WI38 (cell line): ENCODE data around the gene FAM171A1.

Source experiments
- H3K4me3 ChIP-seq: 2 replicates; pipeline ENCODE4 v1.5.1; 2011; ENCODE audit warnings: low read depth, mild to moderate bottlenecking, control low read depth, low read length
- TF ChIP-seq, protein P1 (sequence below): IDR thresholded peaks from 2 replicates; pipeline ENCODE4 v1.5.1; 2012; ENCODE audit warnings: low read depth, mild to moderate bottlenecking, control low read depth, low read length

The FAM171A1 gene

GRCh38 chr10:15253951-15254807, 116.9 kb downstream of the FAM171A1 start:
- TF ChIP-seq, protein P1, sequence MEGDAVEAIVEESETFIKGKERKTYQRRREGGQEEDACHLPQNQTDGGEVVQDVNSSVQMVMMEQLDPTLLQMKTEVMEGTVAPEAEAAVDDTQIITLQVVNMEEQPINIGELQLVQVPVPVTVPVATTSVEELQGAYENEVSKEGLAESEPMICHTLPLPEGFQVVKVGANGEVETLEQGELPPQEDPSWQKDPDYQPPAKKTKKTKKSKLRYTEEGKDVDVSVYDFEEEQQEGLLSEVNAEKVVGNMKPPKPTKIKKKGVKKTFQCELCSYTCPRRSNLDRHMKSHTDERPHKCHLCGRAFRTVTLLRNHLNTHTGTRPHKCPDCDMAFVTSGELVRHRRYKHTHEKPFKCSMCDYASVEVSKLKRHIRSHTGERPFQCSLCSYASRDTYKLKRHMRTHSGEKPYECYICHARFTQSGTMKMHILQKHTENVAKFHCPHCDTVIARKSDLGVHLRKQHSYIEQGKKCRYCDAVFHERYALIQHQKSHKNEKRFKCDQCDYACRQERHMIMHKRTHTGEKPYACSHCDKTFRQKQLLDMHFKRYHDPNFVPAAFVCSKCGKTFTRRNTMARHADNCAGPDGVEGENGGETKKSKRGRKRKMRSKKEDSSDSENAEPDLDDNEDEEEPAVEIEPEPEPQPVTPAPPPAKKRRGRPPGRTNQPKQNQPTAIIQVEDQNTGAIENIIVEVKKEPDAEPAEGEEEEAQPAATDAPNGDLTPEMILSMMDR = no peak
- H3K4me3 ChIP-seq = no peak overlapping the region

DNA sequence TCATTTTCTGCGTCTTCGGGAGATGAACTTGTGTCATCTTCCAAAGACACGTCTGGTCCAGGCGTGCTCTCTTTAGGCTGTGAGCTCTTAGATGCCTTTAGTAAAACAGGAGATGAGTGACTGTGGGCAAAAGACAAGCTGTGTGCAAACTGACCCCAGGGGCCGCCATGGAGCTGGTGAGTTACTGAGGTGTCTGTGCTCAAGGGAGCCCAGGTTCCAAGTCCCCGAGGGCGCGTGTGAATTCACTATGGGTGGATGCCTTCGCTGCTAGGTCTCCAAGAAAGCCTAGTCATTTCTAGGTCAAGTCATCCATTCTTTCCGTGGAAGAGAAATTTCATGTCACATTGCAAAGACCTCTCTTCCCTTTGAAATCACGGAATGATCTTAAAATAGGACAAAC, 118.7 kb downstream of the FAM171A1 start:
- TF ChIP-seq, protein P1 = no peak
- no peak overlapping the region for H3K4me3 ChIP-seq

DNA sequence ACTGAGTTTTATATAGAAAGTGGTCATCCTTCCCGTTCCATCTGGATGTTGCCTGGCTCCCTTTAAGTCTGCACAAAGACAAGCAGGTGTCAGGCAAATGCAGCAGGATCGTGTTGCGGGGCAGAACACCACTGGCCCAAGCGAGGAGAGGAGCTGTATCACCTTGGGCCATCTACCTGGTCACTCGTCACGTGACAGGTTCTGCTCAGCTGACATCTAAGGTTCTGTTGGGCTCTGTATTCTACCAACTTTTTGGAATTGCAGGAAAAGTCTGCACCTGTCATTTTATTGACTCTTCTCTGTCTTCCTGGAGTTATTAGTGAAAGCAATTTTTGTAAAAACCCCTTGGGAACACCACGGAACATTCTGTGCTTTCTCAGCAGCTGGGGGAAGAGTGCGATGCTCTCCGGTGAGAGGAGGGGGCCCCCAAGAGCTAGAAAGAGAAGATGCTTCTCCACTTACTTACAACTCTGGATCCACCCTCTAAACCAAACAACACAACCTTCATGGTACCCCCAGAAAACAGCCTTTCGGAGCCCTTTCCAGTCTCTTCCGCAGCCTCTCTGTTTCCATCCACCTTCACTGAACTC, 119.2 kb downstream of the FAM171A1 start:
- no peak overlapping the region for H3K4me3 ChIP-seq
- TF ChIP-seq, protein P1 = no peak

DNA sequence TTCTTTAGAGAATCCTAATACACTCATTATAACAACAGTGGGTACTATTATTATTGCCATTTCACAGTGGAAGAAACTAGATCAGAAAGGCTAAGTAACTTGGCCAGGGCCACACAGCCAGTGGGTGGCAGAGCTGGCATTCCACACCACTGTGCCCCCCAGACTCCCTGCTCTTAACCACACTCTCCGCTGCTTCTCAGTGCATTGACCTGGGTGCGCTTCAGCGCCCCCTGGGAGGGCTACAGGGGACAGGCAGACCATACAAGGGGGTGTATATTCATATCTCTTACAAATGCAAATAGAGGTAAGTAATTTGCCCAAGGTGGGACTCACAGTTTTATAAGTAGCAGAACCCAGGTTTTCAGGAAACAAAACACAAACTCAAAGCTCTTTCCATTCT, 125.6 kb downstream of the FAM171A1 start:
- TF ChIP-seq, protein P1 = peak; percentile 6; the same call in 1 of the 2 replicates
- no peak overlapping the region for H3K4me3 ChIP-seq

GRCh38 chr10:15244635-15245197, 126.4 kb downstream of the FAM171A1 start:
- H3K4me3 ChIP-seq = no peak overlapping the region
- TF ChIP-seq, protein P1 = no peak

GRCh38 chr10:15242261-15242840, 128.7 kb downstream of the FAM171A1 start:
- H3K4me3 ChIP-seq = no peak overlapping the region
- TF ChIP-seq, protein P1 = no peak
